Amniotic stem cell (primary cell): ENCODE results near the gene TPMT.

Experiments used
- DNase-seq: peaks from one replicate; lab custom pipeline; 2025; lab: John Stamatoyannopoulos, UW

The TPMT gene

GRCh38 chr6:18115356-18115755, 39.5 kb downstream of the TPMT start:
- DNase-seq, result no peak

- DNase-seq, result no peak
Observed at GRCh38 chr6:18110162-18110561, 44.7 kb downstream of the TPMT start.

GRCh38 chr6:18107061-18107460, 47.8 kb downstream of the TPMT start:
- no peak for DNase-seq

- DNase-seq, result no peak
Observed at GRCh38 chr6:18102783-18103509, 51.9 kb downstream of the TPMT start.

GRCh38 chr6:18101873-18102272, 53.0 kb downstream of the TPMT start:
- DNase-seq, result no peak

- DNase-seq, result no peak
Observed at GRCh38 chr6:18101271-18101670, 53.6 kb downstream of the TPMT start.

GRCh38 chr6:18100296-18100695, 54.6 kb downstream of the TPMT start:
- no peak for DNase-seq

- DNase-seq, result no peak
Observed at GRCh38 chr6:18099511-18099910, 55.4 kb downstream of the TPMT start.

- DNase-seq, result no peak
Observed at GRCh38 chr6:18096423-18096822, 58.5 kb downstream of the TPMT start.

- no peak for DNase-seq
Observed at GRCh38 chr6:18091382-18091781, 63.5 kb downstream of the TPMT start.

GRCh38 chr6:18090349-18090786, 64.5 kb downstream of the TPMT start:
- no peak for DNase-seq

- DNase-seq, result no peak
Observed at GRCh38 chr6:18088419-18089296, 66.2 kb downstream of the TPMT start.

- no peak for DNase-seq
Observed at GRCh38 chr6:18087396-18088165, 67.3 kb downstream of the TPMT start.

GRCh38 chr6:18081025-18081668, 73.7 kb downstream of the TPMT start:
- DNase-seq, result no peak

GRCh38 chr6:18080544-18080943, 74.3 kb downstream of the TPMT start:
- DNase-seq, result no peak

GRCh38 chr6:18078866-18079265, 76.0 kb downstream of the TPMT start:
- DNase-seq, result no peak
